HuH-7 (cell line): ENCODE measurements around the gene C10orf88.

ENCODE experiments used
- DNase-seq: peaks from one replicate; pipeline ENCODE4 v3.0.0; 2011; ENCODE audit warnings: low spot score

C10orf88 gene, protein sequence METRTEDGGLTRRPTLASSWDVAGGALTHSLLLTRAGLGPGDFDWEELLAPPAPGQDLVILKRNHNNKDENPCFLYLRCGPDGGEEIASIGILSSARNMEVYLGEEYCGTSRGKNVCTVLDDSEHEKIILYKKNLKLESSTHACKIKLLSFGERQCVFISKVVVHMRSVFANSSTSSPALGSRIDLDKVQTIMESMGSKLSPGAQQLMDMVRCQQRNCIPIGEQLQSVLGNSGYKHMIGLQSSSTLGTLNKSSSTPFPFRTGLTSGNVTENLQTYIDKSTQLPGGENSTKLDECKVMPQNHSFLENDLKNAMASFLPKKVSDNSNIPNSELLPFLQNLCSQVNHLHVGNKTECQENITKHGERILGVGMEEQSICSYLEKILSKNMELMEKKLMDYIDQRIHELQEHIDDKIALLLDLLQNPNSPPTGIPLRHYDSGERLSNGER

DNA sequence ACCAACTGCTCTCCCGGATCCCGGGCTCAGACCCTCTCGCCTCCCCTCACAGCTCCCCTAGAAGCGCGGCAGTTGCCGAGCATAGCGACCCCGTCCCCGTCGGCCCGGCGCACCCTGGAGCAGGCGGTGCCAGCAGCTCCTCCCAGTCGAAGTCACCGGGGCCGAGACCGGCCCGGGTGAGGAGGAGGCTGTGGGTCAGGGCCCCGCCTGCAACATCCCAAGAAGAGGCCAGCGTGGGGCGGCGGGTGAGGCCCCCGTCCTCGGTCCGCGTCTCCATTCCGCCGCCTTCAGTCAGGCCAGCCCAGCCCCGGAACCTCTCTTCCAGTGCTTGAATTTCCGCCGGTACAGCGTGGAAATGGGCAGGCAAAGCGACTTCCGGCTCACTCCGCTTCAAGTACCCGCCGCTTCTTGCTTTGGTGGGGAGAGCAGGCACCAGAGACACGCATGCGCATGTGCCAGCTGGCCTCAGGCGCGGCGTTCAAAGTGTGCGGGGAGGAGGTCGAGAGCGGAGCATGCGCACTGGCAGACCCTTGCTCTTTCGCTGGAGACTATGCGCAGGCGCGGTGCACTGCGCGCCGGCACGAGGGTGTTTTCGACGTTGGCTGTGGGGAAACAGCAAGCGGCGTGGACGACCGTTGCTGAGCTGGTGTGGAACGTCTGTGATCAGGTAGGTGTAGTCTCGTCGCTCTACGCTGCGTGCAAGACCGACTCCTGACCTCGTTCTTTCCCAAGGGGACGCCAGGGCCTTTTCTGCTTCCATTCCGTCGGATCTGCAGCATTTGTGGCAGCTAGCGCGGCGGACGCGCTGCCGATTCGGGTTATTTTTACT, at the start of gene C10orf88:
C10orf88 (minus strand) TSS at position 326 of the 829 bp plus-strand sequence; CDS start at position 277, 49 bp downstream.
- peak; percentile 94 for DNase-seq

DNA sequence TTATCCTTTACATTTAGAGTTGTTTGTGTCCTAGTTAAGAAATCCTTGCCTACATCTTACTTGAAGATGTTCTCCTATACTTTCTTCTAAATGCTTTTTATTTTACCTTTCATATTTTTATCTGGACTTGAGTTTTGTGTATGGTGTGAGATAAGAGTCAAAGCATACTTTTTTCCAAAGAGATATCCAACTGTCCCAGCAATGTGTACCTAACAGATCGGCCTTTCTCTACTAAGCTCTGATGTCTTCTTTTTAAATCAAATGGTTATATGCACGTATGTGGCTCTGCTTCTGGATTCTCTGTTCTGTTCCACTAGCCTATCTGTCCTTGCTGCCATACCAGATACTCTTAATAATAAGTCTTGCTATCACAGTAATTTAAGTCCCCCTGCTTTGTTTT, 47.3 kb upstream of the C10orf88 start:
- DNase-seq = no peak

DNA sequence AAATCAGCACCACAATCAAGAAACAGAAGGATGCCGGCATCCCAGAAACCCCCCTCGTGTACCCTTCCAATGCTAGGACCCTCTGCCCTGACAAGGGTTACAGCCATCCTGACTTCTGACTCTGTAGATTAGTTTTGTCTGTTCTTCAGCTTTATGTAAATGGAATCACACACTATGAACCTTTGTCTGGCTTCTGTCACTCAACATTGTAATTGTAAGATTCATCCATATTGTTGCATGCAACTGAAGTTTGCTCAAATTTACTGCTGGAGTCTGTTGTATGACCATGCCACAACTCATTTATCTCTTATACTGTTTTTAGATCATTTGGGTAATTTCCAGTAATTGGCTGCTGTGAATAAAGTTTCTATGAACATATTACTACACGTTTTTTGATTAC, 46.1 kb upstream of the C10orf88 start:
- no peak for DNase-seq

DNA sequence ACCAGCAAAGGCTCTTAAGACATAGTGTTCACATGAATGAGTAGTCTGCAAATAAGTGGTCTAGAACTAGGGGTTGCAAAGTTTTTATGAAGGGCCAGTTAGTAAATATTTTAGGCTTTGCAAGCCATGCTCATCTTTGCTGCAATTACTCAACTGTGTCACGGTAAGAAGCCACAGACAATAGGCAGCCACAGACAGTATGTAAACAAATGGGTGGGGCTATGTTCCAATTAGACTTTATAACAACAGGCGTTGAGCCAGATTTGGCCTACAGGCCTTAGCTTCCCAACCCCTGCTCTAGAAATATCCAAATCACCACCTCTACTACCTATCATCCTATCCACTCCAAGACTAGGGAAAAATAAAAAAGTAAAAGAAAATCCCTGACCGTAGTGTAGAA, 45.3 kb upstream of the C10orf88 start:
- no peak for DNase-seq

DNA sequence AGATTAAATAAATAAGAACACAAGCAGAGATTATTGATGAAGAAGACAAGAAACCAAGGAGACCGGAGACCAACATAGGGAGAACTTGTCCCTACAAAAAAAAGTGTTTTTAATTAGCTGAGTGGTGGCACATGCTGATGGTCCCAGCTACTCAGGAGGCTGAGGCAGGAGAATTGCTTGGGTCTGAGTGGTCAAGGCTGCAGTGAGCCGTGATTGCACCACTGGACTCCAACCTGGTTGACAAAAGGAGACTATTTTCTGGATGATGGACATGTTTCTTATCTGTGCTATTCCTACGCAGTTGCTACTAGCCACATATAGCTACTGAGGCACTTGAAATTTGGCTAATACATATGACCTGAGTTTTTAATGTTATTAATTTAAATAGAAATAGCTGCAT, 44.9 kb upstream of the C10orf88 start:
- DNase-seq = no peak

DNA sequence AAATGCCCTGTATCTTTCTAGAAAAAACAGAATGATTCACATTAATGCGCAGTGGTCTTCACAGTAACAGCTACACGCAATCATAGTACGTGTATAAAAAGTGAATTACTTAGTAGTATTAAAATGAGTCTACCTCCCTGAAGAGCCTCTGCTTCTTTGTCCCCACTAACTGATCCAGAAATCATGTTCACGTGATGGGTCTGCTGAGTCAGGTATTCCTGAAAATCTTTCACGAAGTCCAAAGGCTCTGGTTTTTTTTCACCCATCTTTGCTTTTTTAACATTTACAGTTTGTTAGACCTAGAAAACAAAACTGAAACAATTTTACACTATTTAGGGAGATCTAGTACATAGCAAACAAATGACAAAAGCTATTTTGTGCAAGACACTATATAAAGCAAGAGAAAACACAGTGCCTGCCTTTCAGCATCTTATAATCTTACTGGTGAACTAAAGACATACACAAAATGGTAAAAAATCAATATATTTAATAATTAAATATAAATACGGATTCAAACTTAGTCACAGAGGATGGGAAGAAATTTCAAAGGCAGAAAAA, 44.4 kb upstream of the C10orf88 start:
- no peak for DNase-seq

DNA sequence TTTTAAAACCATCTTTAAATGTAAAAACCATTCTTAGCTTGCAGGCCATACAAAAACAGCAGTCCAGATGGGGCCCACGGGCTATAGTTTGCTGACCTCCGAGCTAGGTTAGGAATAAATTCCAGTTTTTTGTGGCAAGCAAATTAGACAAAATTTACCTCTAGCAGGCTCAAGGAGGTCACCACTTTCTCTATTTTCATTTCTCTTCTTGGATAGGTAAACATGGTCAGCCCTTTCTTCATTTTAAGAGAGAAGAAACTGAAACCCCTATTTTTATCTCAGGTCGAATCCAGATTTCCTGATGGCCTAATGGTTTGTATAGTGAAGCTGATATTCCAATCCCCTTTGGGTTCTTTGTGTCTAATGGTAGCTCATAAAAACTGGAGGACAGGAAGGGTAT, 43.8 kb upstream of the C10orf88 start:
- DNase-seq = no peak

DNA sequence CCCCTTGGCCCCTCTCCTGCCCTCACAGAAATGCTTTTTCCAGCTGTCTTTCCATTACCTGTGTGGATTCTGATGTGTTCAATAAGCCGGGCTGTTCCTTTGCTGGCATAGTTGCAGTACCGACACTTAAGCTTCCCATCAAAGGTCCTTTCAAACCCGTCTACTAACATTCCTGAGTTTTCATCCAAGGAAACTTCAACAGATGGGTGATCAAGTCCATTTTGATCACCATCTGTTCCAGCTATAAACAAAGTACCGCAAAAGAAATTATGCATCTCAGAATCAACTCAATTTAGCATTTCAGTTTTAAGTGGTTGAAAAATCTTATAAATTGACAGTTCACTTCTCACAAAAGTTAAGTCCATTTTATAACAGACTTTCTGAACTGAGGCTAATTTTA, 41.9 kb upstream of the C10orf88 start:
- DNase-seq = no peak

DNA sequence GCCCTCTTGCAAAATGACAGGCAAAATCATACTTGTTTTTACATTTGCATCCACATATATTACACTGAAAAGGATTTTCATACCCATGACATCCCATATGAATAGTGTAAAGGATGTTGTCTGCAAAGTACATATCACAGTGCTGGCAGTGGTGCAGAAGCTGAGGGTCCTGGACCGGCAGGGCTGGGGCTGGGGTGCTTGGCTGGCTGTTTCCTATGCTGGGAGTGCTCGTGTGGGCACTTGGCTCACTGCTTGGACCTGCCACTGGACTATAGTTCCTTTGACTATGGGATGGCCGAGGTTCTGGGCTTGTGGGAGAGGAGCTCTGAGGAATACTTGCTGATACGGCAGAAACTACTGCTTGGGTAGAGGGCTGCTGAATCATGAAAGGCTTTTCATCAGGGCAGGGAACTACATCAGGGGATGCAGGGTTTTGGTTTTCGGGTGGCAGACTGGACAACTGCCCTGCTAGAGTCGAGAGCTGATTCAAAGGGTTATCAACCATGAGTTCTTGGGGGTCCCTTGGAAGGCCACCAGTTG, 39.8 kb upstream of the C10orf88 start:
- DNase-seq = no peak

DNA sequence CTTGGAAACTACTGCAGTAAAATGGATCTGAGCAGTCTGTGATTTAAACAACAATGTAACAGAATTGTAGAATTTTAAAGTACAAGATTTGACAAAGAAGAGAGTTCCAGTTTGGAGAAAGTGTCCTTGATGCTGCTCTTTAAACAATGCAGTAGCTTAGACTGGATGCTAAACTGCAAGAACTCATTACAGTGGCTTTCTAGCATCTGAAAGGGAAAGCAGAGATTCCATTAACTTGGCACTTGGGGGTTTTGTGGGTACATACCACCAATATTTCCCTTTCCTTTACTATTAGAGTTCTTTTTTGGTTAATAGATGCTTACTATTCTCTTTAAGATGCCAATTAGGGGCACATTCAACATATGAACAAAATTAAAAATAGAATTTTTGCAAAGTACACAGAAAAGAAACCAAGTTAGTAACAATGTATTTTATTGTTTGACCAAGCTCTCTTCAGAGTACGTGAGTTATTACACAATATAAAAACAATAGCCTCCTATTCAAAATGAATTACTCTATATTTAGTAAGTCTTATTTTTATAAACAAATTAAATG, 38.1 kb upstream of the C10orf88 start:
- DNase-seq = no peak

DNA sequence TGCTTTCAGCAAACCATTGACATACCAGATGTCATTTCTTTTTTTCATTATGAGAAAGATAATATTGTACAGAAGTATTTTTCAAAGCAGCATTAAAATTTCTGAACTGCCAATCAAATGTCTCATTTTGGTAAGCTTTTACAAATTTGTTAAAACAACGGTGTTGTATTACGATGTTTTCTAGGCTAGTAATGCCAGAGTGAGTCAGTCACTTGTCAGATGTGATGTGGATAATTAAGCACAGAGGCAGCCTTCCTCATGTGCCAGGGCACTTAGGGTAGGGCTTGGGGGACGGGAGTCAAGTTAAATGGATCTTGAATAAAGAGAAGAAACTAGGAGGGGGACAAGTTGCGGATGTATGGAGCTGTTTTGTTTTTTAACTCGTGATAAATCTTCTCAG, 36.3 kb upstream of the C10orf88 start:
- DNase-seq = no peak

DNA sequence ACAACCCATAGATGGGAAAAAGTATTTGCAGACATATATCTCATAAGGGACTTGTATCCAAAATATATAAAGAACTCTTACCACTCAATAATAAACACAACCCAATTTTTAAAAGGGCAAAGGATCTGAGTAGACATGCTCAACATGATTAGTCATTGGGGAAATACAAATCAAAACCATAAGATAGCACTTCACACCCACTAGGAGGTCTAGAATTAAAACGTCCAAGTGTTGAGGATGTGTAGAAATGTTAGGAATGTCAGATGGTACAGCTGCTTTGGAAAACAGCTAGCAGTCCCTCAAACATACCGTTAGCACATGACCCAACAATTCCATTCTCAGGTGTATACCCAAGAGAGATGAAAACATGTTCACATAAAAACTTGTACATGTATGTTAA, 34.5 kb upstream of the C10orf88 start:
- DNase-seq = no peak

DNA sequence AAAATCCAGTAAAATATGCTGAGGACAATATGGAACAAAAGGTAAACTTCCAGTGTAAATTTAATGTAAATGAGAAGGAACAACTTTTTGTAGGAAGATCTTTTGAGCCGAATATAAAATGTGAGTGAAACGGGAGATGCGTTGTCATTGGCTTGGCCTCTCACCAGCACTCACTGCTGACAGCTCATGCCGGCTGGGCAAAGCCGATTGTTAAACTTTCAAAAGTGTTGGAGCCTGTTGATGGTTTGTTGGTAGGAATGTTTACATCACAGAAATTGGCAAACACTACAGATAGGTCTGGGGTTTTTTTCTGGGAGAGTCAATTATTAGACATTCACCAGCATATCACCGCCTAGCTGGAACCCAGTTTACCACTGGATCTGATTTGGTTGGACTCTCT, 32.3 kb upstream of the C10orf88 start:
- DNase-seq = no peak

DNA sequence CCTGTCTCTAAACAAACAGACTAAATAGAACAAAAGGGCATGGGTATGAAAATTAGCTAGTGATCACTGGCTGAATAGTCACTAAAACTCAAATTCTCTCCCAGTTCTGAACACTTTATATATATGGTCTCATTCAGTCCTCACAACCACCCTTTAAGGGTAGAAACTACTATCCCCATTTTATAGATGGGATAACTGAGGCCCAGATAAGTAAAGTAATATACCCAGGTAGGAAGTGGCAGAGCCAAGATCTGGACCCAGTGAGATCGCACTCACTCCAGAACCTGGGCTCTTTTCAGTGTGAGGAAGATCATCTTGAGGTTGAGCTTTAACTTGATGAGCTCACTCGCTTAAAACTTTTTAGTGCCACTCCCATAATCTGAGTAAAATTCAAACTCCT, 30.7 kb upstream of the C10orf88 start:
- no peak for DNase-seq

DNA sequence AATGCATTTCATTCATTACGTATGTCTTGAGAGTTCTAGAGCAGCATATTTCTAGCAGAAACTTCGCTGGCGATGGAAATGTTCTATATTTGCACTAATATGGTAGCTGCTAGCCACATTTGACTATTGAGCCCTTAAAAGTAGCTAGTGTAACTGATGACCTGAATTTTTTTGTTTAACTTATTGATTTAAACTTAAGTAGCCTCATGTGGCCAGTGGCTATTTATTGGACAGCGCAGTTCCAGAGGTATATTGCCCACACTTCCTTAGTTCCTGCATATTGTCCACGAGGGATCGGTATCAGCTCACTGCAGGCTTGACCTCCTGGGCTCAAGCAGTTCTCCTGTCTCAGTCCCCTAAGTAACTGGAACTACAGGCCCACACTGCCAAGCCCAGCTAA, 29.9 kb upstream of the C10orf88 start:
- DNase-seq = no peak

DNA sequence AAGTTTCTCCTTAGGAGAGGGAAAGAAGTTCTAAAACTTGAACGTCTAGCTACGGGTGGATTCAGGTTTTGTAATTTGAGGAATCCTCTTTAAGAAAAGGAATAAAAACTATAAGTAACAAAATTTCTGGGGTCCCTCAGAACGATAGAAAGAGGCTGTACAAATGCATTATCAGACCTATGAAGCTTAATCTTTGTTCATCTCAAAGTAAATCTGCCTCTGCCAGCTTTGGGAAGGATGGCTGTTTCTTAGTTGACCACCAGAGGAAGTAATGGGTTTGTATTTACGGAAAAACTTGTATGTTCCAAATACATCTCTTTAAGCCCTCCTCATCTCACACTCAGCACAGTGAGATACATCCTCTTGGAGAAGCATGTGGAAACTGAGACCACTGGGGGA, 27.0 kb upstream of the C10orf88 start:
- peak; percentile 59 for DNase-seq

DNA sequence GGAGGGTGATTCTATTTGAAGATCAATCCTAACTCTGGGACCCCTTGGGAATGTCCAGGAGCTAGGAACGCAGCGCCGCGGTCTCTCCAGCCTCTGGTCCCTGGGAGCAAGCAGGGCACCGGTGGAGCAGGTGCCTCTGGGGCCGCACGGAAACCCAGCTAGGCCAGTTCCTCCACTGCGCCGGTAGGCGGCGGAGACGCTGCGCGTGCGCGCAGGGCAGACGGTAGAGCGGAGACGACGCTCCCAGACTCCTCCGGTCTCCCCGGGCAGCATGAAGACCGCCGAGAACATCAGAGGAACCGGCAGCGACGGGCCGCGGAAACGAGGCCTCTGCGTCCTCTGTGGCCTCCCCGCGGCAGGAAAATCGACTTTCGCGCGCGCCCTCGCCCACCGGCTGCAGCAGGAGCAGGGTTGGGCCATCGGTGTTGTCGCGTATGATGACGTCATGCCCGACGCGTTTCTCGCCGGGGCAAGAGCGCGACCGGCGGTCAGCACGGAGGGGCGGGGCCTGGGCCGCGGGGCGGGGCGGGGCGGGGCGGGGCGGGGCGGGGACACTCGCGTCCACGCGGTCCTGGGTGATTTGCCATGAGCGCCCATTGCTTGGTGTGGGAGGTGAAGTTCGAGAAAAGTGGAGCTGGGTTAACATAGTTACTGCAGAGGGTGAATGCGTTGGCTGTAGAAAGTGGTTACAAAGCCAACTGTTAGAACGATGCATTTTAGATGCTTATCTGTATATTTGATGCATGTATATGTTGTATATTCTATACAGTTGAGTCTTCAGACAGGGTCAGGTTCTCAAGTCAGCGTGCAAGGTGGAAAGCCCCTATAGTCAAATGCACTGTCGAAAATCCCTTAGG, 26.4 kb upstream of the C10orf88 start, which contains the start of gene PSTK:
PSTK (plus strand) TSS at position 193 of the 857 bp plus-strand sequence; CDS start at position 272, 79 bp downstream.
- DNase-seq = peak; percentile 85

DNA sequence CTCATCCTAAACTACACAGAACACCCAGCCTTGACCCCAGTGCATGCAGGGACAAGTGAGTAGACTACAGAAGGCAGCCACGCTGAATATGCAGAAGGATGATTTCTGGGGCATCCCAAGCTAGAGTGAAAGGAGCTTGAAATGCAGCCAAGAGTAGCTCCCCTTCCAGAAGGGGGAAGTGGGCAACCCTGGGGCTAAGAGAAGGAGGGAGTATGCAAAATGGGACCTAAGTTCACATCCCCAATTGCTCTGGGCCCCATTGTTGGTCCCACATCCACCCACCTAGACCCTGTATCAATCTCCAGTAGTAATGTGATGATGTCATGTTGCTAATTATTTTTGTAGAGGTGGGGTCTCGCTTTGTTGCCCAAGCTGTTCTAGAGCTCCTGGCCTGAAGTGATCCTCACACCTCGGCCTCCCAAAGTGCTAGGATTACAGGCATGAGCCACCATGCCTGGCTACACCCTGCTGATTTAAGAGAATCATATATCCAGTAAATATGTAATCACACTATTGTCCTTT, 20.6 kb upstream of the C10orf88 start:
- DNase-seq = no peak

DNA sequence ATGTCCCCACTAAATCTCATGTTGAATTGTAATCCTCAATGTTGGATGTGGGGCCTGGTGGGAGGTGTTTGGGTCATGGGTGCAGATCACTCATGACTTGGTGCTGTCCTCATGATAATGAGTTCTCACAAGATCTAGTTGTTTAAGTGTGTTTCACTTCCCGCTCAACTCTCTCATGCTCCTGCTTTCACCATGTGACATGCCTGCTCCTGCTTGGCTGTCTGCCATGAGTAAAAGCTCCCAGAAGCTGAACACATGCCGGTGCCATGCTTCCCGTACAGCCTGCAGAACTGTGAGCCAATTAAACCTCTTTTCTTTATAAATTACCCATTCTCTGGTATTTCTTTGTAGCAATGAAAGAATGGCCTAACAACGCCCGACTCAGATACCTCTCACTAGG, 20.0 kb upstream of the C10orf88 start:
- no peak for DNase-seq

DNA sequence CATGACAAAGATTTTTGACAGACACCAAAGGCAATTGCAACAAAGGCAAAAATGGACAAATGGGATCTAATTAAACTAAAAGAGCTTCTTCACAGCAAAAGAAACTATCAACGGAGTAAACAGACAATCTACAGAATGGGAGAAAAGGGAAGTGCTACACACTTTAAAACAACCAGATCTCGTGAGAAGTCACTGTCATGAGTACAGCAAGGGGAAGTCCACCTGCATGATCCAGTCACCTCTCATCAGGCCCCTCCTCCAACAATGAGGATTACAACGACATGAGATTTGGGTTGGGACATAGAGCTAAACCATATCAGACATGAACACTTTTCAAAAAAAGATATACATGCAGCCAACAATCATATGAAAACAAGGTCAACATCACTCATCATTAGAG, 14.7 kb upstream of the C10orf88 start:
- no peak for DNase-seq

DNA sequence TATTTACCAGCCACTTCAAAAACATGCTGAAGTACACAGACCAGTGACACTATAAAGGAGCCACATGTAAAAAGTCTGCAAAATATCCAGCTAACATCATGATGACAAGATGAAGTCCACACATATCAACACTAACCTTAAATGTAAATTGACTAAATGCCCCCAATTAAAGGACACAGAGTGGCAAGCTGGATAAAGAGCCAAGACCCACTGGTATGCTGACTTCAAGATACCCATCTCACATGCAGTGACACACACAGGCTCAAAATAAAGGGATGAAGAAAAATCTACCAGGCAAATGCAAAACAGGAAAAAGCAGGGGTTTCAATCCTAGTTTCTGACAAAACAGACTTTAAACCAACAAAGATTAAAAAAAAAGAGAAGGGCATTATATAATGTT, 12.9 kb upstream of the C10orf88 start:
- no peak for DNase-seq
